GM23338 (cell line): Measurements from ENCODE around the gene PCDHB13. TPM values are rescaled to one million over a fixed set of nuclear protein-coding genes. Genes with fewer than 3 reads are reported as not detected.

Experiments
- ATAC-seq: fragments of 200-7000 bp; cut with Tn5 transposase; 3 replicates; pipeline ENCODE4 v1.9.1; 2020
- DNase-seq: peaks from one replicate; pipeline ENCODE4 v3.0.0-alpha.2; 2015; ENCODE audit warnings: low spot score
- H2AFZ ChIP-seq: fragments of 200-600 bp; sonication (generic); 2 replicates; pipeline ENCODE4 v1.8.0; 2016; ENCODE audit warnings: antibody characterized with exemption, mild to moderate bottlenecking, moderate library complexity
- H3F3A ChIP-seq: fragments of 200-600 bp; sonication (generic); replicated peaks from 2 replicates; pipeline ENCODE4 v1.8.0; 2017; ENCODE audit warnings: antibody characterized with exemption, mixed run types, low read depth
- H3K27ac ChIP-seq: fragments of 200-600 bp; sonication (generic); 2 replicates; pipeline ENCODE4 v1.6.1; 2016; ENCODE audit warnings: low read depth
- H3K27me3 ChIP-seq: fragments of 200-600 bp; sonication (generic); 2 replicates; pipeline ENCODE4 v1.8.0; 2016; ENCODE audit warnings: mild to moderate bottlenecking, mixed run types, moderate library complexity; ENCODE audit not compliant: insufficient read depth
- H3K36me3 ChIP-seq: fragments of 200-600 bp; sonication (generic); 2 replicates; pipeline ENCODE4 v1.8.0; 2016; ENCODE audit warnings: mild to moderate bottlenecking; ENCODE audit not compliant: insufficient read depth
- H3K4me1 ChIP-seq: fragments of 200-600 bp; sonication (generic); 2 replicates; pipeline ENCODE4 v1.8.0; 2016; ENCODE audit warnings: mild to moderate bottlenecking, moderate library complexity; ENCODE audit not compliant: insufficient read depth
- H3K4me2 ChIP-seq: fragments of 200-600 bp; sonication (generic); 2 replicates; pipeline ENCODE4 v1.7.1; 2017; ENCODE audit warnings: mixed run types
- H3K4me3 ChIP-seq: fragments of 200-600 bp; sonication (generic); 2 replicates; pipeline ENCODE4 v1.6.1; 2016; ENCODE audit warnings: mixed run types
- H3K79me2 ChIP-seq: fragments of 200-600 bp; sonication (generic); replicated peaks from 2 replicates; pipeline ENCODE4 v1.8.0; 2017; ENCODE audit warnings: mild to moderate bottlenecking; ENCODE audit not compliant: insufficient read depth
- H3K9me2 ChIP-seq: fragments of 200-600 bp; sonication (generic); 2 replicates; pipeline ENCODE4 v1.8.0; 2017; ENCODE audit not compliant: insufficient read depth
- H4K20me1 ChIP-seq: fragments of 200-600 bp; sonication (generic); replicated peaks from 2 replicates; pipeline ENCODE4 v1.8.0; 2017; ENCODE audit warnings: mild to moderate bottlenecking; ENCODE audit not compliant: insufficient read depth
- H3K27ac Mint-ChIP-seq: 2 replicates; pipeline ENCODE4 v1.8.0; 2020; ENCODE audit warnings: inconsistent platforms, mild to moderate bottlenecking, moderate library complexity, mixed read lengths
- H3K27me3 Mint-ChIP-seq: 3 replicates; pipeline ENCODE4 v1.8.0; 2022; ENCODE audit warnings: low read depth, mild to moderate bottlenecking, moderate library complexity, mixed read lengths, inconsistent platforms; ENCODE audit not compliant: insufficient read depth, poor library complexity
- H3K36me3 Mint-ChIP-seq: 3 replicates; pipeline ENCODE4 v1.8.0; 2021; ENCODE audit warnings: low read depth, mild to moderate bottlenecking, inconsistent platforms, moderate library complexity, mixed read lengths
- H3K4me1 Mint-ChIP-seq: 3 replicates; pipeline ENCODE4 v1.8.0; 2020; ENCODE audit warnings: mild to moderate bottlenecking, inconsistent platforms, mixed read lengths
- H3K4me3 Mint-ChIP-seq: 3 replicates; pipeline ENCODE4 v1.8.0; 2021; ENCODE audit warnings: moderate library complexity, mild to moderate bottlenecking, inconsistent platforms, mixed read lengths
- H3K9me3 Mint-ChIP-seq: 3 replicates; pipeline ENCODE4 v1.8.0; 2020; ENCODE audit warnings: moderate library complexity, mild to moderate bottlenecking, inconsistent platforms, mixed read lengths
- CREB1 ChIP-seq: fragments of 250-450 bp; sonication (Bioruptor Pico); IDR thresholded peaks from 2 replicates; pipeline ENCODE4 v1.5.0; 2020; ENCODE audit warnings: low read depth, mild to moderate bottlenecking, moderate library complexity
- STAT1 ChIP-seq: IDR thresholded peaks from one replicate; pipeline ENCODE4 v1.6.1; 2016; ENCODE audit warnings: antibody characterized with exemption; ENCODE audit not compliant: unreplicated experiment
- ZNF462 ChIP-seq: fragments of 250-450 bp; sonication (Bioruptor Pico); IDR thresholded peaks from 2 replicates; pipeline ENCODE4 v1.5.0; 2020; ENCODE audit warnings: mild to moderate bottlenecking, moderate library complexity
- polyA plus RNA-seq: library from polyadenylated mRNA; unstranded; fragments of >200 nt; fragmentation: Nextera tagmentation; extraction: Ambion mirVana; gene quantifications from 2 replicates; pipeline ENCODE4 v1.2.1, GENCODE V29; 2016
- total RNA-seq: library from RNA; depleted of rRNA; stranded (reverse); fragments of >200 nt; shearing (Covaris generic); gene quantifications from 2 replicates; pipeline ENCODE4 v1.2.3, GENCODE V29; 2014
- TF ChIP-seq, protein P1 (sequence below): IDR thresholded peaks from one replicate; pipeline ENCODE4 v1.6.1; 2018; ENCODE audit warnings: antibody characterized with exemption; ENCODE audit not compliant: unreplicated experiment

Gene PCDHB13
- total and polyA plus RNA-seq, 2 experiments from 2014 or later = 1.1 to 3.5 TPM

DNA sequence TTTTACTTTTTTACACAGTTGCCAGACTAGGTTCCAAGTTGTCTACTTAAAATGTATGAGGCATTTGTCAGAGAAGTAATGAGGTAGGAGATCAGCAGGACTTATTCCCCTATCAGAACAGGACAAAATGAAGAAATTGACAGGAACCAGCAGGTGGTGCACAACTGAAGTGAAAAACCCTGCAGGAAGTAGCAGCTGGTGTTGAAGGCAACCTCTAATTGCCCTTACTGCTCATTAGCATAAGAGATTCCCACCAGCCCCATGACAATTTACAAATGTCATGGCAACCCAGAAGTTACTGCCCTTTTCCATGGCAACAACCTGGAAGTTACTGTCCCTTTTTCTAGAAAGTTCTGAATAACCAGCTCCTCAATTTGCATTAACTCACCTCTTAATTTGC, 36.9 kb downstream of the PCDHB13 start (continued):
- TF ChIP-seq, protein P1, sequence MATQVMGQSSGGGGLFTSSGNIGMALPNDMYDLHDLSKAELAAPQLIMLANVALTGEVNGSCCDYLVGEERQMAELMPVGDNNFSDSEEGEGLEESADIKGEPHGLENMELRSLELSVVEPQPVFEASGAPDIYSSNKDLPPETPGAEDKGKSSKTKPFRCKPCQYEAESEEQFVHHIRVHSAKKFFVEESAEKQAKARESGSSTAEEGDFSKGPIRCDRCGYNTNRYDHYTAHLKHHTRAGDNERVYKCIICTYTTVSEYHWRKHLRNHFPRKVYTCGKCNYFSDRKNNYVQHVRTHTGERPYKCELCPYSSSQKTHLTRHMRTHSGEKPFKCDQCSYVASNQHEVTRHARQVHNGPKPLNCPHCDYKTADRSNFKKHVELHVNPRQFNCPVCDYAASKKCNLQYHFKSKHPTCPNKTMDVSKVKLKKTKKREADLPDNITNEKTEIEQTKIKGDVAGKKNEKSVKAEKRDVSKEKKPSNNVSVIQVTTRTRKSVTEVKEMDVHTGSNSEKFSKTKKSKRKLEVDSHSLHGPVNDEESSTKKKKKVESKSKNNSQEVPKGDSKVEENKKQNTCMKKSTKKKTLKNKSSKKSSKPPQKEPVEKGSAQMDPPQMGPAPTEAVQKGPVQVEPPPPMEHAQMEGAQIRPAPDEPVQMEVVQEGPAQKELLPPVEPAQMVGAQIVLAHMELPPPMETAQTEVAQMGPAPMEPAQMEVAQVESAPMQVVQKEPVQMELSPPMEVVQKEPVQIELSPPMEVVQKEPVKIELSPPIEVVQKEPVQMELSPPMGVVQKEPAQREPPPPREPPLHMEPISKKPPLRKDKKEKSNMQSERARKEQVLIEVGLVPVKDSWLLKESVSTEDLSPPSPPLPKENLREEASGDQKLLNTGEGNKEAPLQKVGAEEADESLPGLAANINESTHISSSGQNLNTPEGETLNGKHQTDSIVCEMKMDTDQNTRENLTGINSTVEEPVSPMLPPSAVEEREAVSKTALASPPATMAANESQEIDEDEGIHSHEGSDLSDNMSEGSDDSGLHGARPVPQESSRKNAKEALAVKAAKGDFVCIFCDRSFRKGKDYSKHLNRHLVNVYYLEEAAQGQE = no peak

GRCh38 chr5:141258464-141258863, 44.7 kb downstream of the PCDHB13 start:
- Histone ChIP-seq H3K4me3 (no peak overlapping the region), H2AFZ (no peak overlapping the region), H3K4me1 (no peaks in the 10 kb centered on the region), H3K4me2 (no peak overlapping the region), H3K9me2 (no peaks in the 10 kb centered on the region), H4K20me1 (no peaks in the 10 kb centered on the region), H3K27me3 (no peaks in the 10 kb centered on the region), H3K79me2 (no peaks in the 10 kb centered on the region), H3K27ac (no peak overlapping the region), H3F3A (no peaks in the 10 kb centered on the region), H3K36me3 (peaks cover 36% of the 10 kb centered on the region)
- H3K27ac Mint-ChIP-seq = no peak overlapping the region
- no peaks in the 10 kb centered on the region for H3K27me3 Mint-ChIP-seq
- H3K4me1 Mint-ChIP-seq = no peaks in the 10 kb centered on the region
- TF ChIP-seq STAT1 (no peak), ZNF462 (CRISPR knock-in tag) (no peak), CREB1 (CRISPR knock-in tag) (no peak)
- H3K36me3 Mint-ChIP-seq = peaks cover 59% of the 10 kb centered on the region; the same call in 2 of the 3 replicates
- H3K4me3 Mint-ChIP-seq = no peak overlapping the region
- peaks cover 95% of the 10 kb centered on the region for H3K9me3 Mint-ChIP-seq
- no peak for DNase-seq
- no peak for ATAC-seq
